ENCODE data around the gene TMEM171. TPM values are rescaled to one million over a fixed set of nuclear protein-coding genes. Genes with fewer than 3 reads are reported as not detected.

The TMEM171 gene
- total RNA-seq, 1 experiment from 2014 or later = 2.1 TPM

DNA sequence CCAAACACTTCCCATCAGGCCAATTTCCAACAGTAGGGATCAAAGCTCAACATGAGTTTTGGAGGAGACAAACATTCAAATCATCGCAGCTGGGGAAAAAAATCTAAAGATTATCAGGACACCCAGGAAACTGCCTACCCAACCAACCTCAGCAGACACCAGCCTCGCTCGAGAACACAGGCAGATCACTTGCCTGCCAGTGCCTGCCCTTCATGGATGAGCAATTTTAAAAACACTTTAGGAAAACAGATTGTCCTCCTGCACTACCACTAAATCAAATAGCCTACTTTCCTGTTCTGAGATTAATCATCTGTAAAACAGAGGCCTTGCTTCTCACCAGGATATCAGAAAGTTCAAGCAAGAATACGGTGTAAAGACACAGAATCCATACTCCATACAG, 37.9 kb downstream of the TMEM171 start:
- no peak for DNase-seq (ENCODE audit: low read depth, low spot score)
- H3K4me3 ChIP-seq (ENCODE audit: low read depth in 2 of 2, low read length in 2 of 2) = no peak overlapping the region
- H3K27me3 ChIP-seq (ENCODE audit: control insufficient read depth, insufficient read depth, low read length) = no peaks in the 10 kb centered on the region
- intact Hi-C loops (cut with micrococcal nuclease; ENCODE audit: unreplicated experiment) = no loop called here
- H3K27ac ChIP-seq (ENCODE audit: low read length) = no peak overlapping the region
- BruUV-seq (replicated peaks) = no TSS peak
- ATAC-seq = no peak
- no peaks in the 10 kb centered on the region for H3K4me1 ChIP-seq (ENCODE audit: control insufficient read depth, insufficient read depth, low read length)
- TF ChIP-seq, protein P1, sequence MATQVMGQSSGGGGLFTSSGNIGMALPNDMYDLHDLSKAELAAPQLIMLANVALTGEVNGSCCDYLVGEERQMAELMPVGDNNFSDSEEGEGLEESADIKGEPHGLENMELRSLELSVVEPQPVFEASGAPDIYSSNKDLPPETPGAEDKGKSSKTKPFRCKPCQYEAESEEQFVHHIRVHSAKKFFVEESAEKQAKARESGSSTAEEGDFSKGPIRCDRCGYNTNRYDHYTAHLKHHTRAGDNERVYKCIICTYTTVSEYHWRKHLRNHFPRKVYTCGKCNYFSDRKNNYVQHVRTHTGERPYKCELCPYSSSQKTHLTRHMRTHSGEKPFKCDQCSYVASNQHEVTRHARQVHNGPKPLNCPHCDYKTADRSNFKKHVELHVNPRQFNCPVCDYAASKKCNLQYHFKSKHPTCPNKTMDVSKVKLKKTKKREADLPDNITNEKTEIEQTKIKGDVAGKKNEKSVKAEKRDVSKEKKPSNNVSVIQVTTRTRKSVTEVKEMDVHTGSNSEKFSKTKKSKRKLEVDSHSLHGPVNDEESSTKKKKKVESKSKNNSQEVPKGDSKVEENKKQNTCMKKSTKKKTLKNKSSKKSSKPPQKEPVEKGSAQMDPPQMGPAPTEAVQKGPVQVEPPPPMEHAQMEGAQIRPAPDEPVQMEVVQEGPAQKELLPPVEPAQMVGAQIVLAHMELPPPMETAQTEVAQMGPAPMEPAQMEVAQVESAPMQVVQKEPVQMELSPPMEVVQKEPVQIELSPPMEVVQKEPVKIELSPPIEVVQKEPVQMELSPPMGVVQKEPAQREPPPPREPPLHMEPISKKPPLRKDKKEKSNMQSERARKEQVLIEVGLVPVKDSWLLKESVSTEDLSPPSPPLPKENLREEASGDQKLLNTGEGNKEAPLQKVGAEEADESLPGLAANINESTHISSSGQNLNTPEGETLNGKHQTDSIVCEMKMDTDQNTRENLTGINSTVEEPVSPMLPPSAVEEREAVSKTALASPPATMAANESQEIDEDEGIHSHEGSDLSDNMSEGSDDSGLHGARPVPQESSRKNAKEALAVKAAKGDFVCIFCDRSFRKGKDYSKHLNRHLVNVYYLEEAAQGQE (IDR thresholded peaks at IDR 0.05; ENCODE audit: insufficient read depth in 1 of 2, low read depth in 2 of 2, low read length in 1 of 2) = no peak
- TF ChIP-seq POLR2AphosphoS5 (IDR thresholded peaks at IDR 0.05; ENCODE audit: low read depth, low read length) = no peak
- no peak for TF ChIP-seq SIN3A (IDR thresholded peaks at IDR 0.05; ENCODE audit: borderline replicate concordance, insufficient read depth, low read depth, low read length)
- no peak for TF ChIP-seq TCF7L2 (IDR thresholded peaks at IDR 0.05; ENCODE audit: low read depth, low read length)
- TF ChIP-seq, protein P2, sequence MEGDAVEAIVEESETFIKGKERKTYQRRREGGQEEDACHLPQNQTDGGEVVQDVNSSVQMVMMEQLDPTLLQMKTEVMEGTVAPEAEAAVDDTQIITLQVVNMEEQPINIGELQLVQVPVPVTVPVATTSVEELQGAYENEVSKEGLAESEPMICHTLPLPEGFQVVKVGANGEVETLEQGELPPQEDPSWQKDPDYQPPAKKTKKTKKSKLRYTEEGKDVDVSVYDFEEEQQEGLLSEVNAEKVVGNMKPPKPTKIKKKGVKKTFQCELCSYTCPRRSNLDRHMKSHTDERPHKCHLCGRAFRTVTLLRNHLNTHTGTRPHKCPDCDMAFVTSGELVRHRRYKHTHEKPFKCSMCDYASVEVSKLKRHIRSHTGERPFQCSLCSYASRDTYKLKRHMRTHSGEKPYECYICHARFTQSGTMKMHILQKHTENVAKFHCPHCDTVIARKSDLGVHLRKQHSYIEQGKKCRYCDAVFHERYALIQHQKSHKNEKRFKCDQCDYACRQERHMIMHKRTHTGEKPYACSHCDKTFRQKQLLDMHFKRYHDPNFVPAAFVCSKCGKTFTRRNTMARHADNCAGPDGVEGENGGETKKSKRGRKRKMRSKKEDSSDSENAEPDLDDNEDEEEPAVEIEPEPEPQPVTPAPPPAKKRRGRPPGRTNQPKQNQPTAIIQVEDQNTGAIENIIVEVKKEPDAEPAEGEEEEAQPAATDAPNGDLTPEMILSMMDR (IDR thresholded peaks at IDR 0.05) = no peak
- POLR2A ChIA-PET = interaction anchor here (0.6 kb wide), 1 partner anchor 28 kb away, joined by 17 read pairs; no protein-coding TSS in a partner anchor
- H3K36me3 ChIP-seq (ENCODE audit: control insufficient read depth, insufficient read depth, low read length) = no peaks in the 10 kb centered on the region
- CTCF ChIA-PET = interaction anchor here (0.5 kb wide), 1 partner anchor 798 kb away, joined by 3 read pairs; no protein-coding TSS in a partner anchor
- in situ Hi-C loops (cut with HindIII; ENCODE audit: low pct_unique_long_range_greater_than_20kb, low sequenced_read_pairs) = no loop called here
- H3K9me3 ChIP-seq (ENCODE audit: control insufficient read depth, insufficient read depth, low read depth, low read length) = no peaks in the 10 kb centered on the region

DNA sequence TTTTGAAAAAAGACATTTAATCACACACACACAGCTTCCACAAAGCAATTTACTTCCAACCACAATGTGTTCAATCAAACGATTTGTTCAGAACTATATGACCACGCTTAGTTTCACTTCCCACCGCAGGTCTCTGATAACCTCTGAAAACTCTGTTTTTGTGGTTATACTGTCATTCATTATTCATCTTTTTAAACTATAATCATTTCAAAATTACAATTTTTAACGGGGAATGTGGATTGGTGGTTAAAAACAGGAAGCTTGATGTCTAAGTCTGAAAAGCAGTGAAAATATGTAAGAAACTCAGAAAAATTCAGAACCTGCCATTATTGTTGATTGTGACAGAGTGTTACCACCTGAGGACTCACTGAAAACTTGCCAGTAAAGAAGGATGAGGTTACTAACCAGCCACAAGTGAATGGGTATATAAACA, 39.9 kb downstream of the TMEM171 start:
- Histone ChIP-seq H3K9me3 (ENCODE audit: control insufficient read depth, insufficient read depth, low read depth, low read length) (no peaks in the 10 kb centered on the region), H3K36me3 (ENCODE audit: control insufficient read depth, insufficient read depth, low read length) (no peaks in the 10 kb centered on the region), H3K4me1 (ENCODE audit: control insufficient read depth, insufficient read depth, low read length) (no peaks in the 10 kb centered on the region), H3K27me3 (ENCODE audit: control insufficient read depth, insufficient read depth, low read length) (no peaks in the 10 kb centered on the region), H3K27ac (ENCODE audit: low read length) (no peak overlapping the region), H3K4me3 (ENCODE audit: low read depth in 2 of 2, low read length in 2 of 2) (no peak overlapping the region)
- ChIA-PET CTCF (no interaction called here), POLR2A (no interaction called here)
- BruUV-seq (replicated peaks) = no TSS peak
- ATAC-seq (no peak), DNase-seq (ENCODE audit: low read depth, low spot score) (no peak)
- intact Hi-C loops (cut with micrococcal nuclease; ENCODE audit: unreplicated experiment) = no loop called here
- TF ChIP-seq POLR2AphosphoS5 (IDR thresholded peaks at IDR 0.05; ENCODE audit: low read depth, low read length) (no peak), TCF7L2 (IDR thresholded peaks at IDR 0.05; ENCODE audit: low read depth, low read length) (no peak), SIN3A (IDR thresholded peaks at IDR 0.05; ENCODE audit: borderline replicate concordance, insufficient read depth, low read depth, low read length) (no peak)
- TF ChIP-seq, protein P2 (IDR thresholded peaks at IDR 0.05) = no peak
- TF ChIP-seq, protein P1 (IDR thresholded peaks at IDR 0.05; ENCODE audit: insufficient read depth in 1 of 2, low read depth in 2 of 2, low read length in 1 of 2) = no peak
- in situ Hi-C loops (cut with HindIII; ENCODE audit: low pct_unique_long_range_greater_than_20kb, low sequenced_read_pairs) = no loop called here
